T1000 (cell line): ENCODE measurements around the gene RFLNA.

Experiments
- DNase-seq: peaks from one replicate; lab custom pipeline; 2025; ENCODE audit warnings: mixed read lengths; lab: John Stamatoyannopoulos, UW

Gene RFLNA

GRCh38 chr12:124361074-124361970, 66.4 kb downstream of the RFLNA start:
- no peak for DNase-seq

- no peak for DNase-seq
Measured at GRCh38 chr12:124361996-124362395, 67.1 kb downstream of the RFLNA start.

GRCh38 chr12:124363353-124363965, 68.6 kb downstream of the RFLNA start:
- no peak for DNase-seq

DNA sequence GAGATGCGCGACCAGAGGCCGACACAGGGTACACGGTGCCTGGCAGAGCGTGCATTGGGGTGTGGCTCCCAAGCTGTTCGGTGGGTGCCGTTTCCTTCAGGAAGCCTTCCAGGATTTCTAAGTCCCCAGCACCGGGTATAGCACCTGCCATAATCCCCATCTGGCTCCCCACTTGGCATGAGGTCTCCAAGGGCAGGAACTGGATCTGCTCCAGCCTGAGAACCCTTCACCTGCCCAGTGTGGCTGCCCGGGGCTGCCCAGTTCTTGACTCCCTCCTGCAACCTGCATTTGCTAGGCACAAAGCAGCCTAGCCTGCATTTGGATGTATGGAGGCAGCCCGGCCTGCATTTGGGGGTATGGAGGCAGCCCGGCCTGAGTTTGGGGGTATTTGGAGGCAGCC, 69.7 kb downstream of the RFLNA start:
- DNase-seq: no peak
